ENCODE measurements around the gene FMC1.

The FMC1 gene

GRCh38 chr7:139374246-139374645, 33.1 kb downstream of the FMC1 start:
- DNase-seq (ENCODE audit: low read depth, low spot score) = no peak

GRCh38 chr7:139382439-139382838, 41.3 kb downstream of the FMC1 start:
- DNase-seq (ENCODE audit: low read depth, low spot score) = no peak

DNA sequence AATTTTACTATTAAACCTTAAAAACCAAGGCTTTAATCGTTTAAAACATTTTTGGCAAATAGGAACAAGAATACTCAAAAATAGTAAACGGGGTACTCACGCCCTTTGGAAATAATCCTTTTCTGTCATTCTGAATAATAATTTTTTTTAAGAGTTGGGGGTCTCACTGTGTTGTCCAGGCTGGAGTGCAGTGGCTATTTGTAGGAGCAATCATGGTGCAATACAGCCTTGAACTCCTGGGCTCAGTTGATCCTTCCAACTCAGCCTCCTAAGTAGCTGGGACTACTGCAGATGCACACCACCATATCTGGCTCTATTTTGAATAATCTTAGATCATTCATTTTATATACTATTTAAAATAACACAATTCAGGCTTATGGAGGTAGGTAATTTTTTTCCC, 43.5 kb downstream of the FMC1 start:
- DNase-seq (ENCODE audit: low read depth, low spot score) = no peak

GRCh38 chr7:139387594-139387993, 46.5 kb downstream of the FMC1 start:
- DNase-seq (ENCODE audit: low read depth, low spot score) = no peak

- no peak for DNase-seq (ENCODE audit: low read depth, low spot score)
Measured at GRCh38 chr7:139389091-139389490, 48.0 kb downstream of the FMC1 start.

GRCh38 chr7:139389774-139390173, 48.6 kb downstream of the FMC1 start:
- DNase-seq (ENCODE audit: low read depth, low spot score) = no peak

DNA sequence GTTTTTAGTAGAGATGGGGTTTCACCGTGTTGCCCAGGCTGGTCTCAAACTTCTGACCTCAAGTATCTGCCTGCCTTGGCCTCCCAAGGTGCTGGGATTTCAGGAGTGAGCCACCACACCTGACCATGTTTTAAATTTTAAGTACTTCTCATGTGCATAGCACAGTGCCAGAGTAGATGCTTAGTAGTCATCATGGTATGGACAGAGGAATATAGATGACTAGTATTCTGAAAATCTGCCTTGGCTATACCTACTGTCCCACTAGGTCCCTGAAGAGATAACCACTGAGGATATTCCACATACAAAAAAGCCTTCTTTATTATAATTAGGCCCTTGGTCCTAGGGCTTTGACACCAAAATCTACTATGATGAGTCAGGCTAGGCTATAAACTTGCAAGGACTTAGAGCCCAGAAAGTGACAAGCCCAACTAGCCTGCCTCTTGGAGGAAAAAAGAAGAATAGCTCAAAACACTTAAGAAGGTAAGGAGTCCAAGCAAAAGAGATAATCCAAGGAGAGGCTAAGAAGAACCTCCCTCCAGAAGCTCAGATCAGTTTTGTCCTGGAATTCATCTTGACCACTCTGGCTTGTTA, 52.6 kb downstream of the FMC1 start:
- no peak for DNase-seq (ENCODE audit: low read depth, low spot score)

- no peak for DNase-seq (ENCODE audit: low read depth, low spot score)
Measured at GRCh38 chr7:139394540-139394939, 53.4 kb downstream of the FMC1 start.
